Epithelial cell of proximal tubule (primary cell): ENCODE measurements around the gene ZNF491. TPM values are rescaled to one million over a fixed set of nuclear protein-coding genes. Genes with fewer than 3 reads are reported as not detected.

Experiments used
- DNase-seq: peaks from one replicate; pipeline ENCODE4 v3.0.0-alpha.2; 2011; ENCODE audit warnings: low read depth
- H3K4me3 ChIP-seq: 2 replicates; pipeline ENCODE4 v1.5.1; 2011; ENCODE audit warnings: low read depth, mild to moderate bottlenecking, low read length
- total RNA-seq: library from RNA; depleted of rRNA; stranded (reverse); fragments of >200 nt; gene quantifications from 2 replicates; pipeline ENCODE4 v1.2.3, GENCODE V29; 2015
- TF ChIP-seq, protein P1 (sequence below): conservative IDR thresholded peaks from 2 replicates; pipeline ENCODE4 v1.5.1; 2012; ENCODE audit warnings: low read depth, mild to moderate bottlenecking, low read length

ZNF491 gene
- total RNA-seq, 1 donor from 2014 or later, result 0.17 TPM

GRCh38 chr19:11853358-11853757 is 55.0 kb downstream of the ZNF491 start:
- no peak overlapping the region for H3K4me3 ChIP-seq
- DNase-seq, result no peak
- TF ChIP-seq, protein P1, sequence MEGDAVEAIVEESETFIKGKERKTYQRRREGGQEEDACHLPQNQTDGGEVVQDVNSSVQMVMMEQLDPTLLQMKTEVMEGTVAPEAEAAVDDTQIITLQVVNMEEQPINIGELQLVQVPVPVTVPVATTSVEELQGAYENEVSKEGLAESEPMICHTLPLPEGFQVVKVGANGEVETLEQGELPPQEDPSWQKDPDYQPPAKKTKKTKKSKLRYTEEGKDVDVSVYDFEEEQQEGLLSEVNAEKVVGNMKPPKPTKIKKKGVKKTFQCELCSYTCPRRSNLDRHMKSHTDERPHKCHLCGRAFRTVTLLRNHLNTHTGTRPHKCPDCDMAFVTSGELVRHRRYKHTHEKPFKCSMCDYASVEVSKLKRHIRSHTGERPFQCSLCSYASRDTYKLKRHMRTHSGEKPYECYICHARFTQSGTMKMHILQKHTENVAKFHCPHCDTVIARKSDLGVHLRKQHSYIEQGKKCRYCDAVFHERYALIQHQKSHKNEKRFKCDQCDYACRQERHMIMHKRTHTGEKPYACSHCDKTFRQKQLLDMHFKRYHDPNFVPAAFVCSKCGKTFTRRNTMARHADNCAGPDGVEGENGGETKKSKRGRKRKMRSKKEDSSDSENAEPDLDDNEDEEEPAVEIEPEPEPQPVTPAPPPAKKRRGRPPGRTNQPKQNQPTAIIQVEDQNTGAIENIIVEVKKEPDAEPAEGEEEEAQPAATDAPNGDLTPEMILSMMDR, result no peak

GRCh38 chr19:11856596-11857250 is 58.4 kb downstream of the ZNF491 start:
- DNase-seq, result no peak
- TF ChIP-seq, protein P1, result no peak
- no peak overlapping the region for H3K4me3 ChIP-seq

Other genes starting within 250 kb of the ZNF491 start
- 49.8 and 95.5 TPM in 2 replicates for gene ELOF1, start 239.3 kb upstream of the ZNF491 start, total RNA-seq
- gene ACP5, start 220.9 kb upstream of the ZNF491 start, total RNA-seq, result 3.3 and 4.4 TPM in 2 replicates
- gene ZNF627, start 201.0 kb upstream of the ZNF491 start, total RNA-seq, result 10.0 and 12.5 TPM in 2 replicates
- gene ZNF823, start 59.6 kb upstream of the ZNF491 start, total RNA-seq, result 6.5 and 7.4 TPM in 2 replicates
- 1.2 and 2.0 TPM in 2 replicates for gene ZNF441, start 31.5 kb upstream of the ZNF491 start, total RNA-seq
- 2.7 and 2.9 TPM in 2 replicates for gene ZNF440, start 15.8 kb downstream of the ZNF491 start, total RNA-seq
- gene ZNF439, start 50.2 kb downstream of the ZNF491 start, total RNA-seq, result 2.4 and 3.1 TPM in 2 replicates
- gene ZNF69, start 89.3 kb downstream of the ZNF491 start, total RNA-seq, result 11.0 and 15.0 TPM in 2 replicates
- 4.4 and 7.9 TPM in 2 replicates for gene ZNF700, start 126.6 kb downstream of the ZNF491 start, total RNA-seq
- 0.58 and 1.7 TPM in 2 replicates for gene ZNF763, start 166.5 kb downstream of the ZNF491 start, total RNA-seq
- 1.3 and 1.4 TPM in 2 replicates for gene ZNF433, start 237.2 kb downstream of the ZNF491 start, total RNA-seq